SK-N-SH (cell line): ENCODE measurements around the gene MAD1L1.

Source experiments
- CHD2 ChIP-seq: fragments of 150-350 bp; IDR thresholded peaks from 2 replicates; pipeline ENCODE4 v1.6.1; 2018; ENCODE audit warnings: low read length; ENCODE audit not compliant: partially characterized antibody
- EP300 ChIP-seq, 2 experiments: IDR thresholded peaks; 2 replicates each; pipeline versions ENCODE4 v1.4.0 to v1.6.1; 2012; ENCODE audit warnings: borderline replicate concordance in 1 of 2, low read depth in 1 of 2, low read length in 1 of 2
- EZH2phosphoT487 ChIP-seq: fragments of 200-600 bp; sonication (generic); IDR thresholded peaks from 2 replicates; pipeline ENCODE4 v1.6.1; 2017; ENCODE audit warnings: low read depth, mixed run types, mild to moderate bottlenecking, antibody characterized with exemption, moderate library complexity, borderline replicate concordance
- POLR2AphosphoS5 ChIP-seq: IDR thresholded peaks from 2 replicates; pipeline ENCODE4 v1.6.1; 2012; ENCODE audit warnings: low read depth, low read length
- RCOR1 ChIP-seq: fragments of 150-350 bp; IDR thresholded peaks from 2 replicates; pipeline ENCODE4 v1.6.1; 2017; ENCODE audit warnings: antibody characterized with exemption, low read length
- RFX5 ChIP-seq: IDR thresholded peaks from 2 replicates; pipeline ENCODE4 v1.6.1; 2012; ENCODE audit warnings: mild to moderate bottlenecking, improper control_type of control experiment, low read length
- TCF12 ChIP-seq: IDR thresholded peaks from 2 replicates; pipeline ENCODE4 v1.4.0; 2012
- USF1 ChIP-seq: IDR thresholded peaks from 2 replicates; pipeline ENCODE4 v1.4.0; 2012; ENCODE audit warnings: low read depth, borderline replicate concordance
- TF ChIP-seq, protein P1 (sequence below): fragments of 200-600 bp; sonication (generic); IDR thresholded peaks from 2 replicates; pipeline ENCODE4 v1.6.1; 2017; ENCODE audit warnings: antibody characterized with exemption, mild to moderate bottlenecking, moderate library complexity
- TF ChIP-seq, protein P2 (sequence below): fragments of 150-350 bp; IDR thresholded peaks from 2 replicates; pipeline ENCODE4 v1.6.1; 2017; ENCODE audit warnings: antibody characterized with exemption, low read length, low read depth, borderline replicate concordance
- TF ChIP-seq, protein P3 (sequence below): IDR thresholded peaks from 2 replicates; pipeline ENCODE4; 2012

DNA sequence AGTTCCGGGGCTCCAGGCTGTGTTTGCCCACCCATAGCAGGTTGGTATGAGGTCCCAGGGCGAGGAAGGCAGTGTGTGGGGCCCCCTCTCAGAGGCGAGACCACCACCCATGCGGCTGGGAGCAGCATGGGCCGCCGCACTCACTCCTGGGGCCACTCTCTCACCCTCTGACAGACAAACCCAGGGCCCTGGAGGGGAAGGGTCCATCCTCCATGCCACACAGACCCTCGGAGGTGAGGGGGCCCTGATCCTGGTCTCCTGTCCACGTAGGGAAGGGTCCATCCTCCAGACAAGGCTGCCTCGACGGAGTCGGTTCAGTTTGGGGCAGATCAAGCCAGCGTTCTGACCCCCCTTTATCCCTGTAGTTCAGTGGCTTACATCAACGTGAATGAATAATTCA, 331.9 kb downstream of the MAD1L1 start:
- TF ChIP-seq, protein P1, sequence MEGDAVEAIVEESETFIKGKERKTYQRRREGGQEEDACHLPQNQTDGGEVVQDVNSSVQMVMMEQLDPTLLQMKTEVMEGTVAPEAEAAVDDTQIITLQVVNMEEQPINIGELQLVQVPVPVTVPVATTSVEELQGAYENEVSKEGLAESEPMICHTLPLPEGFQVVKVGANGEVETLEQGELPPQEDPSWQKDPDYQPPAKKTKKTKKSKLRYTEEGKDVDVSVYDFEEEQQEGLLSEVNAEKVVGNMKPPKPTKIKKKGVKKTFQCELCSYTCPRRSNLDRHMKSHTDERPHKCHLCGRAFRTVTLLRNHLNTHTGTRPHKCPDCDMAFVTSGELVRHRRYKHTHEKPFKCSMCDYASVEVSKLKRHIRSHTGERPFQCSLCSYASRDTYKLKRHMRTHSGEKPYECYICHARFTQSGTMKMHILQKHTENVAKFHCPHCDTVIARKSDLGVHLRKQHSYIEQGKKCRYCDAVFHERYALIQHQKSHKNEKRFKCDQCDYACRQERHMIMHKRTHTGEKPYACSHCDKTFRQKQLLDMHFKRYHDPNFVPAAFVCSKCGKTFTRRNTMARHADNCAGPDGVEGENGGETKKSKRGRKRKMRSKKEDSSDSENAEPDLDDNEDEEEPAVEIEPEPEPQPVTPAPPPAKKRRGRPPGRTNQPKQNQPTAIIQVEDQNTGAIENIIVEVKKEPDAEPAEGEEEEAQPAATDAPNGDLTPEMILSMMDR = no peak
- TF ChIP-seq TCF12 = no peak
- TF ChIP-seq EP300 (IDR thresholded peaks at IDR 0.05; ENCODE audit: borderline replicate concordance in 1 of 2, low read depth in 1 of 2, low read length in 1 of 2) = no peak
- TF ChIP-seq RFX5 = no peak
- no peak for TF ChIP-seq USF1
- TF ChIP-seq, protein P2, sequence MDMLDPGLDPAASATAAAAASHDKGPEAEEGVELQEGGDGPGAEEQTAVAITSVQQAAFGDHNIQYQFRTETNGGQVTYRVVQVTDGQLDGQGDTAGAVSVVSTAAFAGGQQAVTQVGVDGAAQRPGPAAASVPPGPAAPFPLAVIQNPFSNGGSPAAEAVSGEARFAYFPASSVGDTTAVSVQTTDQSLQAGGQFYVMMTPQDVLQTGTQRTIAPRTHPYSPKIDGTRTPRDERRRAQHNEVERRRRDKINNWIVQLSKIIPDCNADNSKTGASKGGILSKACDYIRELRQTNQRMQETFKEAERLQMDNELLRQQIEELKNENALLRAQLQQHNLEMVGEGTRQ = no peak
- TF ChIP-seq CHD2 = no peak
- no peak for TF ChIP-seq POLR2AphosphoS5
- no peak for TF ChIP-seq RCOR1
- no peak for TF ChIP-seq EZH2phosphoT487
- TF ChIP-seq, protein P3, sequence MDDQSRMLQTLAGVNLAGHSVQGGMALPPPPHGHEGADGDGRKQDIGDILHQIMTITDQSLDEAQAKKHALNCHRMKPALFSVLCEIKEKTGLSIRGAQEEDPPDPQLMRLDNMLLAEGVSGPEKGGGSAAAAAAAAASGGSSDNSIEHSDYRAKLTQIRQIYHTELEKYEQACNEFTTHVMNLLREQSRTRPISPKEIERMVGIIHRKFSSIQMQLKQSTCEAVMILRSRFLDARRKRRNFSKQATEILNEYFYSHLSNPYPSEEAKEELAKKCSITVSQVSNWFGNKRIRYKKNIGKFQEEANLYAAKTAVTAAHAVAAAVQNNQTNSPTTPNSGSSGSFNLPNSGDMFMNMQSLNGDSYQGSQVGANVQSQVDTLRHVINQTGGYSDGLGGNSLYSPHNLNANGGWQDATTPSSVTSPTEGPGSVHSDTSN = no peak
